ENCODE data around the gene TASP1. TPM values are rescaled to one million over a fixed set of nuclear protein-coding genes. Genes with fewer than 3 reads are reported as not detected.

Gene TASP1
- total RNA-seq, 1 experiment from 2014 or later = 9.5 TPM

GRCh38 chr20:13416531-13416930 lies 222.2 kb downstream of the TASP1 start:
- no peak overlapping the region for H2BK12ac ChIP-seq (ENCODE audit: insufficient read length, low read depth, low read length)
- Mint-ChIP-seq H3K4me1 (peaks cover 40 to 45% of the 10 kb centered on the region in 2 experiments), H3K9me3 (no peaks in the 10 kb centered on the region), H3K36me3 (ENCODE audit: insufficient read depth in 1 of 3, low read depth in 3 of 3) (no peaks in the 10 kb centered on the region), H3K4me3 (no peak overlapping the region), H3K27ac (no peak overlapping the region), H3K27me3 (ENCODE audit: low read depth) (no peaks in the 10 kb centered on the region)
- no peaks in the 10 kb centered on the region for H3K79me2 ChIP-seq (ENCODE audit: insufficient read depth, low read length)
- no peak overlapping the region for H4K8ac ChIP-seq (replicated peaks; ENCODE audit: insufficient read length, low read depth, low read length)
- no peak overlapping the region for H4K91ac ChIP-seq (ENCODE audit: insufficient read length, low read depth, low read length)
- H3K4ac ChIP-seq (ENCODE audit: low read depth, low read length) = no peak overlapping the region
- H3K23ac ChIP-seq (ENCODE audit: insufficient read length, low read depth, low read length) = no peak overlapping the region
- peaks cover 11% of the 10 kb centered on the region for H3K4me1 ChIP-seq (ENCODE audit: insufficient read depth, low read length)
- H3K4me2 ChIP-seq (ENCODE audit: insufficient read depth, insufficient read length, low read length) = no peak overlapping the region
- no peaks in the 10 kb centered on the region for H3K27me3 ChIP-seq (ENCODE audit: insufficient read depth, low read length)
- H2BK120ac ChIP-seq (ENCODE audit: low read depth, low read length, poor library complexity, severe bottlenecking) = no peak overlapping the region
- no CpG with 5 or more reads among the region's 3 CpGs for WGBS (ENCODE audit: extremely low coverage, insufficient read length, low lambda C conversion rate)
- no peak overlapping the region for H2BK20ac ChIP-seq (ENCODE audit: low read depth, low read length, poor library complexity, severe bottlenecking)
- H3K23me2 ChIP-seq (ENCODE audit: insufficient read length, low read depth, low read length, poor library complexity, severe bottlenecking) = no peaks in the 10 kb centered on the region
- no peak overlapping the region for H3K56ac ChIP-seq (ENCODE audit: insufficient read length, low read depth, low read length)
- no peak overlapping the region for H3T11ph ChIP-seq (ENCODE audit: low read length)
- H2AK5ac ChIP-seq (ENCODE audit: insufficient read length, low read length) = no peak overlapping the region
- no peak overlapping the region for H3K9ac ChIP-seq (ENCODE audit: extremely low read depth, insufficient read length, low read length)
- no peak overlapping the region for H3K27ac ChIP-seq (ENCODE audit: insufficient read length, low read depth, low read length)
- no peak overlapping the region for H2BK15ac ChIP-seq (ENCODE audit: low read depth, low read length)
- H4K20me1 ChIP-seq (ENCODE audit: control insufficient read depth, insufficient read depth, insufficient read length) = no peaks in the 10 kb centered on the region
- TF ChIP-seq, protein P1, sequence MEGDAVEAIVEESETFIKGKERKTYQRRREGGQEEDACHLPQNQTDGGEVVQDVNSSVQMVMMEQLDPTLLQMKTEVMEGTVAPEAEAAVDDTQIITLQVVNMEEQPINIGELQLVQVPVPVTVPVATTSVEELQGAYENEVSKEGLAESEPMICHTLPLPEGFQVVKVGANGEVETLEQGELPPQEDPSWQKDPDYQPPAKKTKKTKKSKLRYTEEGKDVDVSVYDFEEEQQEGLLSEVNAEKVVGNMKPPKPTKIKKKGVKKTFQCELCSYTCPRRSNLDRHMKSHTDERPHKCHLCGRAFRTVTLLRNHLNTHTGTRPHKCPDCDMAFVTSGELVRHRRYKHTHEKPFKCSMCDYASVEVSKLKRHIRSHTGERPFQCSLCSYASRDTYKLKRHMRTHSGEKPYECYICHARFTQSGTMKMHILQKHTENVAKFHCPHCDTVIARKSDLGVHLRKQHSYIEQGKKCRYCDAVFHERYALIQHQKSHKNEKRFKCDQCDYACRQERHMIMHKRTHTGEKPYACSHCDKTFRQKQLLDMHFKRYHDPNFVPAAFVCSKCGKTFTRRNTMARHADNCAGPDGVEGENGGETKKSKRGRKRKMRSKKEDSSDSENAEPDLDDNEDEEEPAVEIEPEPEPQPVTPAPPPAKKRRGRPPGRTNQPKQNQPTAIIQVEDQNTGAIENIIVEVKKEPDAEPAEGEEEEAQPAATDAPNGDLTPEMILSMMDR (conservative IDR thresholded peaks at IDR 0.05) = no peak
- H2BK5ac ChIP-seq (ENCODE audit: insufficient read length, low read length) = no peak overlapping the region
- no peaks in the 10 kb centered on the region for H3K9me3 ChIP-seq (ENCODE audit: control insufficient read depth, low read depth, low read length)
- no peak overlapping the region for H4K5ac ChIP-seq (ENCODE audit: insufficient read length, low read depth, low read length)
- DNase-seq = no peak
- no peaks in the 10 kb centered on the region for H3K79me1 ChIP-seq (ENCODE audit: insufficient read depth, low read depth, low read length, poor library complexity, severe bottlenecking)
- no peak overlapping the region for H2AFZ ChIP-seq (ENCODE audit: low read length)
- no peak overlapping the region for H3K14ac ChIP-seq (ENCODE audit: insufficient read depth, low read length)
- no peak overlapping the region for H3K18ac ChIP-seq (ENCODE audit: insufficient read length, low read depth, low read length)

Measured in H9 (cell line).